Panc1 (cell line): Measurements from ENCODE around the gene KCNRG.
A peak's percentile ranks its signal among the peaks of the same experiment; 100 is the strongest.

ENCODE experiments used
- CTCF ChIP-seq: fragments of 450-650 bp; IDR thresholded peaks from 2 replicates; pipeline ENCODE4 v1.5.1; 2017; ENCODE audit warnings: mild to moderate bottlenecking
- POLR2AphosphoS5 ChIP-seq: IDR thresholded peaks from 2 replicates; pipeline ENCODE4 v1.6.1; 2012; ENCODE audit warnings: mild to moderate bottlenecking, low read depth, low read length, moderate library complexity
- SIN3A ChIP-seq: IDR thresholded peaks from 2 replicates; pipeline ENCODE4 v1.6.1; 2012; ENCODE audit warnings: low read depth, mild to moderate bottlenecking, low read length, moderate library complexity, borderline replicate concordance; ENCODE audit not compliant: insufficient read depth
- TCF7L2 ChIP-seq: IDR thresholded peaks from 2 replicates; pipeline ENCODE4 v1.6.1; 2011; ENCODE audit warnings: mild to moderate bottlenecking, low read depth, low read length, inconsistent platforms

GRCh38 chr13:49996161-49996915 is 18.9 kb upstream of the KCNRG start:
- TF ChIP-seq CTCF (no peak), POLR2AphosphoS5 (peak; percentile 59), TCF7L2 (no peak), SIN3A (no peak; the same call in 1 of the 2 replicates)
